ENCODE results near the gene ELMO1. TPM values are rescaled to one million over a fixed set of nuclear protein-coding genes. Genes with fewer than 3 reads are reported as not detected.

ELMO1 gene, protein sequence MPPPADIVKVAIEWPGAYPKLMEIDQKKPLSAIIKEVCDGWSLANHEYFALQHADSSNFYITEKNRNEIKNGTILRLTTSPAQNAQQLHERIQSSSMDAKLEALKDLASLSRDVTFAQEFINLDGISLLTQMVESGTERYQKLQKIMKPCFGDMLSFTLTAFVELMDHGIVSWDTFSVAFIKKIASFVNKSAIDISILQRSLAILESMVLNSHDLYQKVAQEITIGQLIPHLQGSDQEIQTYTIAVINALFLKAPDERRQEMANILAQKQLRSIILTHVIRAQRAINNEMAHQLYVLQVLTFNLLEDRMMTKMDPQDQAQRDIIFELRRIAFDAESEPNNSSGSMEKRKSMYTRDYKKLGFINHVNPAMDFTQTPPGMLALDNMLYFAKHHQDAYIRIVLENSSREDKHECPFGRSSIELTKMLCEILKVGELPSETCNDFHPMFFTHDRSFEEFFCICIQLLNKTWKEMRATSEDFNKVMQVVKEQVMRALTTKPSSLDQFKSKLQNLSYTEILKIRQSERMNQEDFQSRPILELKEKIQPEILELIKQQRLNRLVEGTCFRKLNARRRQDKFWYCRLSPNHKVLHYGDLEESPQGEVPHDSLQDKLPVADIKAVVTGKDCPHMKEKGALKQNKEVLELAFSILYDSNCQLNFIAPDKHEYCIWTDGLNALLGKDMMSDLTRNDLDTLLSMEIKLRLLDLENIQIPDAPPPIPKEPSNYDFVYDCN
- total RNA-seq, result 30.3 and 46.7 TPM in 2 replicates

DNA sequence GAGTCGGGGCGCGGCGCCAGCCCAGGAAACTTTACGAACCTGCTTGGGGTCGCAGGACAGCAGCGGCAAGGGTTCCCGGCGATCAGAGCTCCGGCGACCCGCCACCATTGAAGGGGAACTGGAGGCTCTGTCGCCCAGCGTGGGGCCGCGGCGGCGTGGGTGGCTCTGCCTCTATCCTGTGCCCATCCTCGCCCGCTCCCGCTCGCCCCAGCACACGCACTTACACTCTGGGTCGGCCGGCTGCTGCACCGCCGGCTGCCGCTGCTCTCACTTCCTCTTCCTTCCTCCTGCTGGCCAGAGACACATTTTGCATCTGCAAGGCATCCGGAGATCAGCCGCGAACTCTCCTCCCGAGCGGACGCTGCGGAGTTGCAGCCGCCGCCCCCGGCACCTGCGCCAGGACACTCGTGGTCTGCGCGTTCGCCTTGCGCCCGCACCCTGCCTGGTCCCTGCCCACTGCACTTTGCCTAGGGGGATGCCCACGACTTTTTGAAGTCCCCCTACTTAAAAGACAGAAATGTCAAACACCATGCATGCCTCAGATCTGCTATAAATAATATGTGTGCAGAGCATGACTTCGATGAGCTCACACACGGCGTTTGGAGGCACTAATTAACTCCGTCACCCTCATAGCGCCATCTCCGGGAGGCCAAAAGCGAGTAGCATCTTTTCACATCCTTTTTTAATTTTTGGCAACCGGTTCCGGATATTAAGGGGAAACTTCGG, at the start of gene ELMO1:
Gene ELMO1 (minus strand): TSS at position 229 of the 726 bp plus-strand sequence. CDS start 106,174 bp downstream, outside the sequence.
- DNase-seq (ENCODE audit: low read depth in 2 of 2), result peak; percentile 55 to 86

DNA sequence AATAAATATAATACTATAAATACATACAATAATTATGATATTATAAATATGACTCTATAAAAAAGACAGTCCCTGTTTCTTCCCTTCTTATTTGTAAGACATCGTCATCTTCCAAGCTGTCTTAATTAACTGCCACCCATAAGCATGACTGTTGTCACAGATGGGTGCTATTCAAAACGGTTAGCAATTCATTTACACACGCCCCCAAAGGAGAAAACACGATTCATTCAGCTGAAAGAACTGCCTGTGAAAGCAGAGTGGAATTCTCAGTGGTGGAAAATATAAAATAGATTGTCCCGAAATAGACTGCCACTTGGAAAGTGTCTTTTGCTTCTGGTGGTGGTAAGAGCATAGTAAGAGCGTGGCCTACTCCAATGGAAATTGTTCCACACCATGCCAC, 48.9 kb upstream of the ELMO1 start:
- no peak for DNase-seq (ENCODE audit: low read depth in 2 of 2)

DNA sequence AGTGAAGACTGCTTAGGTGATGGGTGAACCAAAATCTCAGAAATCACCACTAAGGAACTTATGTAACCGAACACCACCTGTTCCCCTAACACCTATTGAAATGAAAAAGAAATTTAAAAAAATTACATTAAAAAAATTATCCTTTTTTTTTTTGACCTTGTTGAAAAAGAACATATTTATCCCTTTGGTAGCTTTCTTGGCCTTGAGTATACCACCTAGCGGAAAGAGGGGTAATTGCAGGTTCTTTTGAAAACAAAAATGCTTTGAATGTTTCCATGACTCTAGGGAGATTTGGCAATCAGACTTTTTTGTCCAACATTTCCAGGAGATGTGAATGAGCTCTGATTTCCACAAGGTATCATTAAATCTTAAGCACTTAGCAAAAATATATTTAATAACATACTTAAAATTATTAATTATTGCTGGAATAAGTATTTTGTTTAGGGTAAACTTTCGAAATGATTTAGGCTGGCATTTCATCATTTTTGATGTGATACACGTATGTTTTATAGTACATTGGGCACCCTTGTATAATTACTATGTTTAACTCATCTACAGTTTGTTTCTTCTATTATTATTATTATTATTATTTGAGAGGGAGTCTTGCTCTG, 47.0 kb upstream of the ELMO1 start:
- DNase-seq (ENCODE audit: low read depth in 2 of 2), result peak; percentile 55 to 68

DNA sequence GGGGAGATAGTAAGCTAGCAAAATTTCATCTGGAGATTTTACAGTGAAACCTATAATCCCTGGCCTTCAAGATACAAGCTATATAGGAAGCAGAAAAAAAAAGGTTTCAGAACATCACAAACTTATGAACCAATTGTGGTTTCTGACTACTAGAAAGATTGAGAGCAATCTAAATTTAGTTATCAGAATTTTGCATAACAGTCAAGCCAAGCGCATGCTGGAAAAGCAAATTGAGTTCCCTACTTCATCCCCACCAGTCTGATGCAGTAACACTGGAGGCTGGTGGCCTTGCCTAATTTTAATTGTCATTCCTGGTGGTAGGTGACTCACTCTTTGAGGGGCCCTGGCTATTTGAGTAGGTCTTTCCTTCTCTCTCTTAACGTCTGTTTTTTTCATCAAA, 46.3 kb upstream of the ELMO1 start:
- no peak for DNase-seq (ENCODE audit: low read depth in 2 of 2)

DNA sequence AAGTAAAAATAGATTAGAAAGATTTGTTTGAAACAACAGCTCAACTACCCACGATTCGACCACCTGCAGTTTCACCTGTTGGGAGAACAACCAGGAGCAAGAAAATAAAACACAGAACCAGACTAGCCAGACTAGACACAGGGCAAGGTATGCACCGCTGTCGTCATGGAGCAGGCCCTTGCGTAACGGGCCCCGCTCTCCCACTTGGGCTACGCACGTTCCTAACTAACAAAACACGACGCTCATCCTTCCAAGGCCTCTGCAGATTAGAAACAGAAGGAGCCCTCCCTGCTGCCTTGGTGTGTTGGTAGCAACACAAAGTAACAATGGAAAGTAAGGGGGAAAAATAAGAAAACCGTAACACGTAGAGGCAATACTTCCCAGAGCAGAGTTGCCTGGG, 45.1 kb upstream of the ELMO1 start:
- no peak for DNase-seq (ENCODE audit: low read depth in 2 of 2)

DNA sequence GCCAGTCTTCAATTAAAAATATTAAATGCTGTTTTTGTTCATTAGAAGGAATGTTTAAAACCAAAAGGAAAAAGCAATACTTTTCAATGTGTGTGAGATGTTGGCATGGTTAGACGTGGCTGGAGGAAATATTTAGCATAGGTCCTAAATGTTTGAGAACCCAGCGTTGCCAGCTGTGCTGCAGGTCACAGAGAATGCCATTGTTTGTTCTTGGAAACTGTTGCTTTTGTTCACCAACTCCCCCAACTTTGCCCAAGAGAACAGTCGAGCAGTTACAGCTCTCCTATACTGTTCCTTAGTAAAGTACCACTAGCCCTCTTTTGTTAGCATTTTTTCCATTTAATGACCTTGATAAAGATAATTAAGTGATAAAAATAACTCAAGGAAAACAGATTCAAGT, 44.5 kb upstream of the ELMO1 start:
- no peak for DNase-seq (ENCODE audit: low read depth in 2 of 2)

DNA sequence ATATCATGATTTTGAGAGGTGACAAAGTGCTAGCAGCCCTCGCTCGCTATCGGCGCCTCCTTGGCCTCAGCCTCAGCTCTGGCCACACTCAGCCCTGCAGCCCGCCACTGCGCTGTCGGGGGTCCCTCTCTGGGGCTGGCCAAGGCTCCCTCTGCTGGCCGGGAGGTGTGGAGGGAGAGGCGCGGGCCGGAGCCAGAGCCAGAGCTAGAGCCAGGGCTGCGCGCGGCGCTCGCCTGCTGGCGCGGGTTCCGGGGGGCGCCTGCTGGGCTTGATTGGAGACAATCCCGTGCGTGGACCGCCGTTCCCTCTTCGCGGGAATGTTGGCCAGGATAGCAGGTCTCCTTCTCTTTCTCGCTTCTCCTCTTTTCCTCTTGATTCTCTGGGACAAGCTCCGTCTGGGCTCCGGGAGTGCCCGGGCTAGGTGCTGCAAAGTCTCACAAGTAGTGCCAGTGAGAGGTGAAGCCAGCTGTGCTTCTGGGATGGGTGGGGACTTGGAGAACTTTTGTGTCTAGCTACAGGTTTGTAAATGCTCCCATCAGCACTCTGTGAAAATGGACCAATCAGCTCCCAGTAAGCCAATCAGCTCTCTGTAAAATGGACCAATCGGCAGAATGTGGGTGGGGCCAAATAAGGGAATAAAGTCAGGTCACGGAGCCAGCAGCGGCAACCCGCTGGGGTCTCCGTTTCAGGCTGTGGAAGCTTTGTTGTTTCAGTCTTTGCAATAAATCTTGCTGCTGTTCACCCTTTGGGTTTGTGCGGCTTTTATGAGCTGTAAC, 43.4 kb upstream of the ELMO1 start:
- DNase-seq (ENCODE audit: low read depth in 2 of 2), result no peak

DNA sequence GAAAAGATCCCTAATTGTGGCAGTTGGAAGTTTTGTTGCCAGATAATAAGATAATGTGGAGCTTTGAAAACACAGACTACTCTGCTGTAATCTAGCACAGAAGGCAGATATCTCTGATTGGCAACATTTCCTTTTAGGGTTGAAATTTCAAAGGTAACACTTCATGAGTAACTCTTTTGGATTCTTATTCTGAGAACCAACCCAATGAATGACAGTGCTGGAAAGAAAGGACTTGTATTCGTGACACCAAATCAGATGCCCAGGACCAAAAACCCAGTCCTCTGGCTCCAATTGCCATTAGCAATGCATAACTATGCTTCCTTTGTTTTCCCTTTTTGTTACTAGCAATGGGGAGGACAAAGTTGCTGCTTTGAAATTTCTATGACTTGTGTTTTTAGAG, 41.0 kb upstream of the ELMO1 start:
- DNase-seq (ENCODE audit: low read depth in 2 of 2), result no peak

DNA sequence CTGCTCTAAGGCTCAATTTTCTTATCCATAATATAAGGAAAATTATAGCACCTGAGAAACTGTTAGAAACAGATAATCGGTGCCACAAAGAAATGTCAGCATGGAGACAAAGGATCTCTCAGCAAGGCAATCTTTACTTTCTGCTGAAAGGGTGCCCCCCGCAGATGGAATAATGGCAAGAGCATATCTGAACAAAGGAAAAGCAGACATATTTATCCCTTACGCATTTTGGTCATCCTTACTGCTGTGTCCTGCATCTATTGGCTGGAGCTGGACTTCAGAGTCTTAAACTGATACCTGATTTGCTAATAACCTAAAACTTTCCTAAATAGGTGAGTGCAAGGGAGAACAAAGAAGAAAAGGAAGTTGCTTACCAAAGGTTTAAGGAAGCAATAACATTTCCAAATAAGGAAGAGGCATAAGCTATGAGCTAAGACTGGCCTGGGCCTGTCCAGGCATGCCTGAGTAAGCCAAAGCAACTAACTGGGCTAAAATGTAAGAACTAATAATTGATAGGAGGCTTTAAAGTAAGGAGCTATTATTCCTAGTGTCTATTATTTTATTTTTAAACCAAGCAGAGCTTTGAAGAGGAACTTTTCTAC, 39.6 kb upstream of the ELMO1 start:
- peak in 1 of 2 donors; percentile 24 for DNase-seq (ENCODE audit: low read depth in 2 of 2)

DNA sequence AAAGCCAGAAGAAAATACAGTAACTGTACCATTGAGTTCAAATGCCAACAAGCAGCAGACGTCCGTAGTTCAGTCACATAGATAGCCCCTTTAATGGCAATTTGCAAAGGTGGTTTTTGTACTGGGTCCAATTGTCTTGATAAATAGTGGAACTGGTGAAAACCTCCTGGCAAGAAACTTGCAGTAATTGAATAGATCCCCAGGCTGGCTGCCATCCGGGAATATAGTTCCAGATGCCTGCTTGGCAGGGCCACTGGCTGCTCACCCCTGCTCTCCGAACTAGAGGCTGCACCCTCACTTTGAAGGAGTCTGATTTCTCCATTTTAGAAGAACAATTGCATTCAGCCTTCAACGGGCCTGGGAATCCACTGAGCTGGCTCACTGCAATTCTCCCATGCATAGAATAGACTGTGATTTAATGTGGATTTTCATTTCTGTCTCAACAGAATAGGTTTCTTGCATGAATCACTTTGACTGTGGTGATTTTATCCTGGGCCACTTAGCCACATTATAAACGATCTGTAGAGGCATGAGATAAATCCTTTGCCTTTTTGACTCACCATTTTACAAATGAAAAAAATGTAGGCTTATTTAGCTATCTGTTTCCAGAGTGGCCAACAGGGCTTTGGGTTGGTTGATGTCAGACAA, 35.9 kb upstream of the ELMO1 start:
- DNase-seq (ENCODE audit: low read depth in 2 of 2), result no peak

DNA sequence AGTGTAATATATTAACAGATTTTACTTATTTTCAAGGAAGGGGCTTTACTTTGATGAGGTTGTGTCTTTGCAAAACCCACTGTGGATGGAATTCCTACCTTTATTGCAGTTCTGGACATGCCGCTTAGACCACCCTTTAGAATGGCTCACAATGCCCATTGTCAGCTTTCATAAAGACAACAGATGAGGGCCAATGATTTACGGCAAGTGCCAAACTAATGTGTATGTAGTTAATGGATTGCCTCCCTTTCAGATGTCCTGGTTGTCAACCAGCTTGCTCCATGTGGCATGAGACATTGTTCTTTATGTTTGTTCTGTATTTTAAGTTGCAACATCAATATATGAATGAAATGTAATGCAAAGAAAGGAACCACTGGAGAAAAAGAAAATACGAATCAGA, 35.0 kb upstream of the ELMO1 start:
- DNase-seq (ENCODE audit: low read depth in 2 of 2), result no peak

DNA sequence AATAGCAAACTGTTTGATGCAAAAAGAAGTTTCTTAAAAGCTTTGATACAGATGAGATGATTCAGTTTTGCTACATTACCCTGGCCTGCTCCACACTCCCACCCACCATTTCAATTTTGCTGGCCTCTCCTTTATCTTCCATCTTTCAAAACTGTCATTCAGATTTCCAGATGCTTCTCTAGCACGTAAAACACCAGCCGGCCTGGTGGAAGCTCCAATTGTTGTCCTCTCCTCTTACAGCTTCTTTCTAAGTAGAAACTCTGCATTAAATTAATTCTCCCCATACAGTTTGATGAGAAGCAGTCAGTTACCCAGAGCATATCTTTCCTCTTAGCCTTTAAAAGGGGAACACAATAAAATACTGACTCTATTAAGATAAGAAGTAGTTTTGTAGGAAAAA, 34.3 kb upstream of the ELMO1 start:
- no peak for DNase-seq (ENCODE audit: low read depth in 2 of 2)

DNA sequence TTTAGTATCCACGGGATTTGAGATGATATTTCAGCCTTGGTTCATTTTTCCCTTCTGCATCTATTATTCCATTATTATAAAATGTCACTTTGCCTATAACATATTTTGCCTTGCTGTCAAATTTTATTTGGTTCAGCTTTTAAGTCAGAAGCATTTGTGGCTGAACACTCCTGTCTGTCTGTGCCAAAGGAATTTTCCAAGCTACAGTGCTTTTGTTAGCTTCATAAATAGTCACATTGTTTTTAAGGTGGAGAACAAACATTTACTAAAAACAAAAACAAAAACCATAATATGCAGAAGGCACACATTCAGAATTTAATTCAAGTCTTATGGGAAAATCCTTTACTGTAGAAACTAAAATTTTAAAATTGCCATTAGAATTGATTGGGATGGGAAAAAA, 33.8 kb upstream of the ELMO1 start:
- DNase-seq (ENCODE audit: low read depth in 2 of 2), result no peak

DNA sequence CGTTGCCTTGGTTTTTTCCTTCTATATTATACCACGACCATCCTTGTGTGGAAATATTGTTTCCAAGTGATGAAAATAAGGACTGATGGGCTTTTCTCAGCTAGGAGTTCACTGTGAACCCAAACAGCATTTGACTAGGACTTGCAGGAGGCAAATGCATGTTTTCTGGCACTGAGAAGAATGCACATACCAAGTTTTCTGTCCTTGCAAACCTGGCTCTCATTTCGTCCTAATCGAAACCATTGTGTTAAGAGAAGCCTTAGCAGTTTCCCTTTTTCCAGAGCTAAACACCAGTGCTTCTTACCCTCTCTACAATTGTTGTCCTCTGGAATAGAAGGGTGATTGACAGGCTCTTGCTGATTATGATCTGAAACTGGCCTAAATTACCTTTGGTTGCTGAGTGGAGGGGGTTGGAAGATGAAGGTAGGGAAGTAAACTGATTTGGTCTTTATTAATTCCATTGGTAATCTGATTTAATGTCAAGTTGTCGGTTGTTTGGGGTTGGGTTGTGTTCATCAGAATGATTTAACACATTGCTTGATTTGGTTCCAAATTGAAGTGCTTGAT, 33.1 kb upstream of the ELMO1 start:
- DNase-seq (ENCODE audit: low read depth in 2 of 2), result no peak

DNA sequence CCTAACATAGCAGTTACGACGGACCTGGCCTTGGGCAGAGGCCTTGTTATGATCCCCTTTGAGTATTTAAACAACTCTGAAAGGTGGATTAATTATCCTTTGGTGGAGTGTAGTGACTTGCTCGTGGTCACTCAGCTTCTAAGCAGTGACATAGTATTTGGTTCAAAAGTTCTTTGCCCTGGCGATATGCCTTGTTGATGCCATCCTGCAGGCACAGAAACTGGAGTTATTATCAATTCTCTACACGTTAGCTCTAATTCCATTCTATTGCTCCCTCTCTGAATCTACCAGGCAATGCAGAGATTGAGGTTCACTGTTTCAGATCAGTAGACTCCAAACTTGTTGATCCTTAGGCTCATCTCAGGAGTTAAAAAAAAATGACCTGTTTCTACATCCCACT, 32.5 kb upstream of the ELMO1 start:
- no peak for DNase-seq (ENCODE audit: low read depth in 2 of 2)

DNA sequence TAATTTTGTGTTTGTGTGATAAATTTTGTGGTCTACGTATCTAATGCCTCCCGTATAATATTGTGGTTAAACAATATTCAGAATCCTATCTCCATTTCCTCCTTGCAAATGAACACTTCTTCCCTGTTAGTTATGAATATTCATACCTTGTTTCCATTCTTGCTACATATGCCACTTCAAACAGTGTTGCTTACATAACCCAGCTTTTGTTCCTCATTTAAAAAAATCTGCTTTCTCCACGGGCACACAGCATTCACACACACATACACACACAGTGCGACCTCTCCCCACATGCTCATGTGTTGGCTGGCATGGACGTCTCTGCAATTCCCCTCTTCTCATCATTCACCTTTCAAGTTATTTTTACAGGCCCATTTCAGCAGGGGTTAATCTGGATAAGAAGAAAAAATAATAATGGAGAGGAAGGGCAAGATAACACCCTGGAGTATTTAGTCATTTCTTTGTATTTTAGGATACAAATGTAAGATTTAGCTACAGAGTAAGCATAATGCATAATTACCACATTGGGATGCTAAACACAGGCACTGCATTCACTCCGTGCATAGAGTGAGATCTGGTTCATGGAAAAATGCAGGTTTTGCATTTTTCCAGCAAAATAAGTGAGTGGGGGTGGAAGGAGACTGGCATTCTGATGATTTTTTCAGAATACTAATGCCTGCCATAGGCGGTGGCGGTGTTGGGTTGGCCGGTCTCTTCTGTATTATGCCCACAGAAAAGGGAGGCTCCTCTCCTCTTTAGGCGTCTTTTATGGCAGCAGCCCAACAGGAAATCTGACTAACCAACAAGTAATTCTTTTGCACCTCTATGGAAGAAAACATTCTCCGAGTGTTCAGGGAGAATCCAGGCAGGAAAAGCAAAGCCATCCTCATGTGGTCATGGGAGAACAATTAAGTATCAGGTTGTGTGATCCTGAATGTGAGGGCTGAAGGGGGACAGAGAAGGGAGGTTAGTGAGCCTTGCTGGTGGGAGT, 31.7 kb upstream of the ELMO1 start:
- DNase-seq (ENCODE audit: low read depth in 2 of 2), result peak; percentile 14 to 87

DNA sequence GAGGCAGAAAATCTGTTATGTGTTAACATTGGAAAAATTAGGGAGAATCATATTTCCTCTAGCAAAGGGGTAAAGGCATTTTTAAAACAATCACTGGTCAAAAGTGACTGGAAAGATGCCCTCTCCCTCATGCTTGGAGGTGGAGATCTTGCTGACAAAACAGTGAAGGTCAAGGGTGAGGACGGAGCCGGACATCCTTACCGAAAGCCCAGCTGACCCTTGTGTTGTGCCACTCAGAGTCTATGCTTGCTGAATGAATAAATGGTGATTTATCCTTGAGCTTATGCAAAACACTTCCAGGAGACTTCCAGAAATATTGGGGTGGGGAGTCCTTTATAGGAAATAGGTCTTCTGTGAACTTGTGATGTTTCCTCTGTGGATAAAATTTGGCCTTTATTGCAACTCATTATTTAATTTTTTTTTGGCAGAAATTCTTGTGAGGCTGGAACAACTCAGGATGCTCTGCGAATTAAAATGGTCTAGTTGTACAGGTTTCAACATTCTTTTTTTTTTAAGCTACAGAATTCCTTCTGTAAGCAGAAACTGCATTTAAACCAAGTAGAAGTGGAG, 28.3 kb upstream of the ELMO1 start:
- peak in 1 of 2 donors; percentile 20 for DNase-seq (ENCODE audit: low read depth in 2 of 2)

DNA sequence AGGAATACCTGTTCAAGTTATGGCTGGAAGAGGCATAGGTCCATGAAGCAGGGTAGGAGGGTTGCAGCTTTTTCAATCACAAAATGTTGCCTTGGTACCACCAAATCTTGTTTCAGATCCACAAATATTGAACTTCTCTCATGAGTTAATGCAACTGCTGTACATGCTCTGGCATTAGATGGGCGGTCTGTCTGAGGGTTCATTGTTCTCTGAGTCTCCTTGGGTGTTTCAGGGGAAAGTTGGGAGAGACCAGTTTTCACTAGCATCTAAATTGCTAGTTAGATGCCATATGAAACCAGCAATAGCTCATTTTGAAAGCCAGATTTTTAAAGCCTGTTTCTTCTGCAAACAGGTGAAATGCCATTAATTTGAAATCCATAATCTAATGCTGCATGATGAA, 27.8 kb upstream of the ELMO1 start:
- DNase-seq (ENCODE audit: low read depth in 2 of 2), result no peak
